ENCODE results near the gene AZU1. TPM values are rescaled to one million over a fixed set of nuclear protein-coding genes. Genes with fewer than 3 reads are reported as not detected.

Gene AZU1
- 0.20 and 1.3 TPM in 2 replicates for total RNA-seq

DNA sequence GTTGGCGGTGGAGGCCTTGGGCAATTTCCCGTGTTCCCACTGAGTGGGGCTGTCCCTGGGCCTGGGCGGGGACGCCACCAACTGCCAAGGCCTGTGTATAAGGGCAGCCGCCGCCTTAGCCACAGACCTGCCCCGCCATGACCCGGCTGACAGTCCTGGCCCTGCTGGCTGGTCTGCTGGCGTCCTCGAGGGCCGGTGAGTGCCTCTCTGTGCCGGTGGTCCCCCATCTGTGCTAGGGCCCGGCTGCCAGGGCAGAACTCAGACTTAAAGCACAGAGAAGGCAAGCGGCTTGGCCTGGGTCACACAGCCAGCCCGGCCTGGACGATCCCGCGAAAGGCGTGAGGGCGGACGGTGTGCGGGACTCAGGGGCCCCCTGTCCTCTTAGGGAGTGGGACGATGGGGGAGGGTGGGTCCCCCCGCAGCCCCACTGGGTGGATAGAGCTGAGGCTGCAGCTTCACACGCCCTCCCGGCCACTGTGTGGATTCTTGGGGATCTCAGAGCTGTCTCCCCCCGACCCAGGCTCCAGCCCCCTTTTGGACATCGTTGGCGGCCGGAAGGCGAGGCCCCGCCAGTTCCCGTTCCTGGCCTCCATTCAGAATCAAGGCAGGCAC is at the start of gene AZU1:
Gene AZU1, plus strand, starts transcription at position 128 of the 612 bp plus-strand sequence. Its CDS starts 10 bp downstream, at position 138.
- intact Hi-C loops (cut with micrococcal nuclease), result no loop called here
- no peak within 1 kb of the TSS for H3K27ac Mint-ChIP-seq
- ATAC-seq (ENCODE audit: low read depth), result no peak
- H3K36me3 Mint-ChIP-seq (ENCODE audit: low read depth), result no peaks in the 10 kb centered on the region
- no peaks in the 10 kb centered on the region for H3K9me3 Mint-ChIP-seq
- H3K4me1 Mint-ChIP-seq, result no peaks in the 10 kb centered on the region
- DNase-seq, result no peak
- TF ChIP-seq, protein P1, sequence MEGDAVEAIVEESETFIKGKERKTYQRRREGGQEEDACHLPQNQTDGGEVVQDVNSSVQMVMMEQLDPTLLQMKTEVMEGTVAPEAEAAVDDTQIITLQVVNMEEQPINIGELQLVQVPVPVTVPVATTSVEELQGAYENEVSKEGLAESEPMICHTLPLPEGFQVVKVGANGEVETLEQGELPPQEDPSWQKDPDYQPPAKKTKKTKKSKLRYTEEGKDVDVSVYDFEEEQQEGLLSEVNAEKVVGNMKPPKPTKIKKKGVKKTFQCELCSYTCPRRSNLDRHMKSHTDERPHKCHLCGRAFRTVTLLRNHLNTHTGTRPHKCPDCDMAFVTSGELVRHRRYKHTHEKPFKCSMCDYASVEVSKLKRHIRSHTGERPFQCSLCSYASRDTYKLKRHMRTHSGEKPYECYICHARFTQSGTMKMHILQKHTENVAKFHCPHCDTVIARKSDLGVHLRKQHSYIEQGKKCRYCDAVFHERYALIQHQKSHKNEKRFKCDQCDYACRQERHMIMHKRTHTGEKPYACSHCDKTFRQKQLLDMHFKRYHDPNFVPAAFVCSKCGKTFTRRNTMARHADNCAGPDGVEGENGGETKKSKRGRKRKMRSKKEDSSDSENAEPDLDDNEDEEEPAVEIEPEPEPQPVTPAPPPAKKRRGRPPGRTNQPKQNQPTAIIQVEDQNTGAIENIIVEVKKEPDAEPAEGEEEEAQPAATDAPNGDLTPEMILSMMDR (IDR thresholded peaks at IDR 0.05), result no peak
- peaks cover 17% of the 10 kb centered on the region for H3K27me3 Mint-ChIP-seq
- ChIA-PET POLR2A (no interaction called here), CTCF (no interaction called here)
- no peak within 1 kb of the TSS for H3K4me3 Mint-ChIP-seq

DNA sequence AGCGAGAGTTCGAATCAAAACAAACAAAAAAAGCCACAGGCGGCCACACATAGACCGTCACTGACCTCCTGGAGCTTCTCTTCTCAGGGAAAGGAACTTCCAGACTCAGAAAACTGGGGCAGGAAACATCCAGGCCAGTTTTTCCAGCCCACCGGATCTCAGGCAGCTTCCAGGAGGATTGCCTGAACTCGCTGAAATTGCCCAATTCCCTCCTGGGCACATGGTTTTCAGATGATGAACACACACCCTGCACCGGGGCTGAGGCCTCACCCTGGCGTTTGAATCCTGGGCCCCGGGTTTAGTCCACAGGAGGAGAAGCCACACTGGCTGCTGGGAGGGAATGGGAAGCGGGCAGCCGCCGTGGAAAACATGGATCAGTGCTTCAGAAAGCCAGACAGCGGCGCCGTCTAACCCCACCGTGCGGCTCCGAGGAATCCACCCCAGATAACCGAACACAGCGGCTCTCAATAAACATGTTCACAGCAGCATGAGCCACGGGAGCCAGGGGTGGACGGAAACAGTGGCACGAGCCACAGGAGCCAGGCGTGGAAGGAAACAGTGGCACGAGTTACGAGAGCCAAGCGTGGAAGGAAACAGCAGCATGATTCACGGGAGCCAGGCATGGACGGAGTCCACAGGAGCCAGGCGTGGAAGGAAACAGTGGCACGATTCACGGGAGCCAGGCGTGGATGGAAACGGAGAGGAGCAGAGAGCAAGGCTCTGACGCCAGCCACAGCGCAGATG is 48.6 kb upstream of the AZU1 start:
- ATAC-seq (ENCODE audit: low read depth), result no peak
- H3K4me1 Mint-ChIP-seq, result no peaks in the 10 kb centered on the region
- H3K27me3 Mint-ChIP-seq, result peaks cover 6% of the 10 kb centered on the region
- no peak for DNase-seq
- ChIA-PET POLR2A (no interaction called here), CTCF (no interaction called here)
- no peaks in the 10 kb centered on the region for H3K9me3 Mint-ChIP-seq
- TF ChIP-seq, protein P1 (IDR thresholded peaks at IDR 0.05), result no peak
- H3K36me3 Mint-ChIP-seq (ENCODE audit: low read depth), result no peaks in the 10 kb centered on the region
- no peak overlapping the region for H3K27ac Mint-ChIP-seq
- H3K4me3 Mint-ChIP-seq, result no peak overlapping the region
- intact Hi-C loops (cut with micrococcal nuclease), result no loop called here

- ATAC-seq (ENCODE audit: low read depth) (no peak), DNase-seq (no peak)
- POLR2A ChIA-PET, result no interaction called here
- peaks cover 9% of the 10 kb centered on the region for H3K27me3 Mint-ChIP-seq
- intact Hi-C loops (cut with micrococcal nuclease), result no loop called here
- no peaks in the 10 kb centered on the region for H3K4me1 Mint-ChIP-seq
- no peak overlapping the region for H3K27ac Mint-ChIP-seq
- no peak overlapping the region for H3K4me3 Mint-ChIP-seq
- CTCF ChIA-PET, result no interaction called here
- TF ChIP-seq, protein P1 (IDR thresholded peaks at IDR 0.05), result no peak
- no peaks in the 10 kb centered on the region for H3K9me3 Mint-ChIP-seq
- H3K36me3 Mint-ChIP-seq (ENCODE audit: low read depth), result no peaks in the 10 kb centered on the region
Observed at GRCh38 chr19:780935-781334, 46.7 kb upstream of the AZU1 start.

DNA sequence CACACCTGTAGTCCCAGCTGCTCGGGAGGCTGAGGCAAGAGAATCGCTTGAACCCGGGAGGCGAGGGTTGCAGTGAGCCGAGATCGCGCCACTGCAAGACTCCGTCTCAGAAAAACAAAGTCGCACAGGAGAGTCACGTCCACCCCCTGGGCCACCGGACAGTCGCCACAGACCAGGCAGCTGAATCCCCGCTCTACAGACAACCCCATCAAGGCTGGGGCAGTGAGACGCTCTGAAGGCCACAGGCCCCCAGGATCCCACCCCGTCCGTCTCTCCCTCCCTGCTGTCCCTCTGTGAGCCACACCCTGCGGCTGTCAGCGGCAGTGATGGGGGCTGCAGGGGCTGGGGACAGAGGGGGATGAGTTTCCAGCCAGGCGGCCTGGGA is 45.8 kb upstream of the AZU1 start:
- POLR2A ChIA-PET, result no interaction called here
- Mint-ChIP-seq H3K4me3 (no peak overlapping the region), H3K4me1 (no peaks in the 10 kb centered on the region), H3K27ac (no peak overlapping the region), H3K27me3 (peaks cover 6% of the 10 kb centered on the region), H3K9me3 (no peaks in the 10 kb centered on the region), H3K36me3 (ENCODE audit: low read depth) (no peaks in the 10 kb centered on the region)
- no peak for DNase-seq
- intact Hi-C loops (cut with micrococcal nuclease), result no loop called here
- CTCF ChIA-PET, result no interaction called here
- no peak for ATAC-seq (ENCODE audit: low read depth)
- TF ChIP-seq, protein P1 (IDR thresholded peaks at IDR 0.05), result no peak

GRCh38 chr19:782185-782877 is 45.3 kb upstream of the AZU1 start:
- ChIA-PET CTCF (no interaction called here), POLR2A (no interaction called here)
- Mint-ChIP-seq H3K9me3 (no peaks in the 10 kb centered on the region), H3K36me3 (ENCODE audit: low read depth) (no peaks in the 10 kb centered on the region), H3K27ac (no peak overlapping the region), H3K27me3 (peaks cover 6% of the 10 kb centered on the region), H3K4me1 (no peaks in the 10 kb centered on the region), H3K4me3 (no peak overlapping the region)
- intact Hi-C loops (cut with micrococcal nuclease), result no loop called here
- ATAC-seq (ENCODE audit: low read depth) (no peak), DNase-seq (no peak)
- TF ChIP-seq, protein P1 (IDR thresholded peaks at IDR 0.05), result no peak
